Umbilical cord (tissue), 2 donors: ENCODE measurements around the gene TMEM150A. TPM values are rescaled to one million over a fixed set of nuclear protein-coding genes. Genes with fewer than 3 reads are reported as not detected.
"Not testable (repeated sequence)": the region's sequence is repeated elsewhere in the genome, so short reads cannot be mapped to it uniquely, and the experiment has no call there.

Experiments
- DNase-seq: peaks from one replicate; pipeline ENCODE4 v3.0.0-alpha.2; 2015; ENCODE audit warnings: low spot score
- total RNA-seq: library from RNA; depleted of rRNA; stranded (reverse); fragments of >200 nt; gene quantifications from one replicate; pipeline ENCODE4 v1.2.3, GENCODE V29; 2014; ENCODE audit warnings: low replicate concordance; ENCODE audit not compliant: insufficient read depth

The TMEM150A gene
- 3.4 TPM for total RNA-seq

GRCh38 chr2:85602476-85603234 is at the start of gene TMEM150A:
TSS of gene TMEM150A (minus strand) at chr2:85602698. CDS start at chr2:85601948, 750 bp downstream.
- peak; percentile 97 for DNase-seq

GRCh38 chr2:85652056-85652455 is 49.6 kb upstream of the TMEM150A start:
- no peak for DNase-seq

GRCh38 chr2:85651097-85651496 is 48.6 kb upstream of the TMEM150A start:
- DNase-seq = no peak

- no peak for DNase-seq
Observed at GRCh38 chr2:85650456-85650855, 48.0 kb upstream of the TMEM150A start.

- DNase-seq = peak; percentile 39
Observed at GRCh38 chr2:85649201-85650190, 47.0 kb upstream of the TMEM150A start.

- DNase-seq = no peak
Observed at GRCh38 chr2:85648619-85649018, 46.1 kb upstream of the TMEM150A start.

- no peak for DNase-seq
Observed at GRCh38 chr2:85647823-85648526, 45.5 kb upstream of the TMEM150A start.

- no peak for DNase-seq
Observed at GRCh38 chr2:85646166-85646565, 43.7 kb upstream of the TMEM150A start.

- DNase-seq = no peak
Observed at GRCh38 chr2:85644909-85645308, 42.4 kb upstream of the TMEM150A start.

- DNase-seq = no peak
Observed at GRCh38 chr2:85642725-85643124, 40.2 kb upstream of the TMEM150A start.

GRCh38 chr2:85635636-85636035 is 33.1 kb upstream of the TMEM150A start:
- DNase-seq = no peak

- no peak for DNase-seq
Observed at GRCh38 chr2:85635011-85635410, 32.5 kb upstream of the TMEM150A start.

- no peak for DNase-seq
Observed at GRCh38 chr2:85631316-85631715, 28.8 kb upstream of the TMEM150A start.

GRCh38 chr2:85628658-85629057 is 26.2 kb upstream of the TMEM150A start:
- no peak for DNase-seq

GRCh38 chr2:85623991-85624390 is 21.5 kb upstream of the TMEM150A start:
- DNase-seq = no peak

GRCh38 chr2:85621338-85621737 is 18.8 kb upstream of the TMEM150A start:
- DNase-seq = no peak

- DNase-seq = no peak
Observed at GRCh38 chr2:85619617-85620016, 17.1 kb upstream of the TMEM150A start.

- DNase-seq = not testable (repeated sequence)
Observed at GRCh38 chr2:85617723-85618122, 15.2 kb upstream of the TMEM150A start.

GRCh38 chr2:85615413-85615728 is 12.9 kb upstream of the TMEM150A start:
- no peak for DNase-seq

GRCh38 chr2:85614757-85615156 is 12.3 kb upstream of the TMEM150A start:
- DNase-seq = not testable (repeated sequence)

GRCh38 chr2:85613717-85614515 is 11.4 kb upstream of the TMEM150A start:
- DNase-seq = no peak
